PFSK-1 (cell line): ENCODE results near the gene SKAP1.

ENCODE experiments used
- FOXP2 ChIP-seq: optimal IDR thresholded peaks from 2 replicates; pipeline ENCODE3; 2011; ENCODE audit warnings: borderline replicate concordance, control low read depth, inconsistent platforms; ENCODE audit not compliant: insufficient read depth; ENCODE audit errors: extremely low read length, extremely low read depth
- POLR2AphosphoS5 ChIP-seq: IDR thresholded peaks from 2 replicates; pipeline ENCODE4 v1.6.1; 2012; ENCODE audit warnings: low read depth, mild to moderate bottlenecking, control low read depth, low read length, moderate library complexity
- REST ChIP-seq, 2 experiments: IDR thresholded peaks; 2 replicates each; pipeline versions ENCODE4 v1.6.1 to v1.8.0; 2011 to 2012; ENCODE audit warnings: low read depth in 2 of 2, low read length in 2 of 2, control low read depth in 1 of 2, inconsistent platforms in 1 of 2, mild to moderate bottlenecking in 1 of 2, moderate library complexity in 1 of 2; ENCODE audit not compliant: insufficient read depth in 1 of 2
- SIN3A ChIP-seq: IDR thresholded peaks from 2 replicates; pipeline ENCODE4 v1.6.1; 2012; ENCODE audit warnings: mild to moderate bottlenecking, low read length, moderate library complexity, borderline replicate concordance; ENCODE audit not compliant: insufficient read depth
- TAF1 ChIP-seq: IDR thresholded peaks from 2 replicates; pipeline ENCODE4 v1.6.1; 2012; ENCODE audit warnings: low read length, control low read depth, borderline replicate concordance; ENCODE audit not compliant: insufficient read depth

GRCh38 chr17:48451489-48451888, 21.5 kb upstream of the SKAP1 start:
- TF ChIP-seq POLR2AphosphoS5 (no peak), REST (IDR thresholded peaks at IDR 0.05; ENCODE audit: insufficient read depth in 1 of 2, low read depth in 2 of 2, low read length in 2 of 2) (no peak), SIN3A (no peak), FOXP2 (no peak), TAF1 (no peak)
